Breast epithelium (tissue), 3 donors: ENCODE measurements around the gene CETP.

Source experiments
- POLR2A ChIP-seq: fragments of 450-650 bp; IDR thresholded peaks from one replicate; pipeline ENCODE4 v1.6.1; 2016; ENCODE audit warnings: antibody characterized with exemption, mild to moderate bottlenecking, moderate library complexity
- POLR2AphosphoS5 ChIP-seq, 3 donors: sonication (generic); formaldehyde crosslinking; IDR thresholded peaks; one replicate each; pipeline ENCODE4 v1.6.1; 2017; ENCODE audit warnings: antibody characterized with exemption in 3 of 3
- TF ChIP-seq, protein P1 (sequence below), 3 donors: fragments of 450-650 bp; IDR thresholded peaks; one replicate each; pipeline ENCODE4 v1.5.1; 2016 to 2017; ENCODE audit warnings: antibody characterized with exemption in 3 of 3, mild to moderate bottlenecking in 3 of 3, moderate library complexity in 3 of 3

DNA sequence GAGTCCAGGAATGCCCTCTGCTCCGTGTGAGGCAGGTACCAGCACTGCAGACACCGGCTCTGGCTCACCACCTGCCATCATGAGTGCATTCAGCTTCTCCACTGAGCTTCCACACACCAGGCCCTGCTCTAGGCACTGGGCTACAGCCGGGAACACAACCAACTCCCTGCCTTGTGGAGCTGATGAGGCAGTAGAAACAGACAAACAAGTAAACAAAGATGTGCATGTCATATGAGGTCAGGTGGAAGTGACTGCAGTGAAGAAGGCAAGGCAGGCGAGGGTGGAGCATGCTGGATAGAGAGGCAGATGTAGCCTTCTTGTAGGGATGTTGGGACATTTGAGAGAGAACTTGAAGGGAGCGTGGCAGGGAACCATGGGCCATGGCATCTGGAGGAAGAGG is 32.6 kb downstream of the CETP start:
- TF ChIP-seq POLR2A (no peak), POLR2AphosphoS5 (IDR thresholded peaks at IDR 0.05) (no peak)
- TF ChIP-seq, protein P1, sequence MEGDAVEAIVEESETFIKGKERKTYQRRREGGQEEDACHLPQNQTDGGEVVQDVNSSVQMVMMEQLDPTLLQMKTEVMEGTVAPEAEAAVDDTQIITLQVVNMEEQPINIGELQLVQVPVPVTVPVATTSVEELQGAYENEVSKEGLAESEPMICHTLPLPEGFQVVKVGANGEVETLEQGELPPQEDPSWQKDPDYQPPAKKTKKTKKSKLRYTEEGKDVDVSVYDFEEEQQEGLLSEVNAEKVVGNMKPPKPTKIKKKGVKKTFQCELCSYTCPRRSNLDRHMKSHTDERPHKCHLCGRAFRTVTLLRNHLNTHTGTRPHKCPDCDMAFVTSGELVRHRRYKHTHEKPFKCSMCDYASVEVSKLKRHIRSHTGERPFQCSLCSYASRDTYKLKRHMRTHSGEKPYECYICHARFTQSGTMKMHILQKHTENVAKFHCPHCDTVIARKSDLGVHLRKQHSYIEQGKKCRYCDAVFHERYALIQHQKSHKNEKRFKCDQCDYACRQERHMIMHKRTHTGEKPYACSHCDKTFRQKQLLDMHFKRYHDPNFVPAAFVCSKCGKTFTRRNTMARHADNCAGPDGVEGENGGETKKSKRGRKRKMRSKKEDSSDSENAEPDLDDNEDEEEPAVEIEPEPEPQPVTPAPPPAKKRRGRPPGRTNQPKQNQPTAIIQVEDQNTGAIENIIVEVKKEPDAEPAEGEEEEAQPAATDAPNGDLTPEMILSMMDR (IDR thresholded peaks at IDR 0.05), result no peak
